GM12873 (cell line): ENCODE measurements around the gene LCK.

Experiments used
- CTCF ChIP-seq: IDR thresholded peaks from 2 replicates; pipeline ENCODE4 v1.5.1; 2012; ENCODE audit warnings: low read depth, mild to moderate bottlenecking, moderate library complexity, low read length, control low read depth; ENCODE audit not compliant: insufficient read depth; ENCODE audit errors: missing control alignments

The LCK gene

GRCh38 chr1:32255072-32256071 lies 4.3 kb downstream of the LCK start:
- TF ChIP-seq CTCF, result no peak

GRCh38 chr1:32256473-32257226 lies 5.6 kb downstream of the LCK start:
- TF ChIP-seq CTCF, result no peak

- TF ChIP-seq CTCF, result no peak
Observed at GRCh38 chr1:32257227-32257508, 6.1 kb downstream of the LCK start.

GRCh38 chr1:32263744-32264143 lies 12.7 kb downstream of the LCK start:
- no peak for TF ChIP-seq CTCF

- TF ChIP-seq CTCF, result no peak
Observed at GRCh38 chr1:32265846-32266245, 14.8 kb downstream of the LCK start.

- no peak for TF ChIP-seq CTCF
Observed at GRCh38 chr1:32266921-32267591, 16.0 kb downstream of the LCK start.

GRCh38 chr1:32269744-32270143 lies 18.7 kb downstream of the LCK start:
- no peak for TF ChIP-seq CTCF
